Glomerular visceral epithelial cell (primary cell): ENCODE data around the gene ADD1.

Source experiments
- DNase-seq: peaks from one replicate; pipeline ENCODE4 v3.0.0-alpha.2; 2016; ENCODE audit errors: extremely low spot score

Gene ADD1

DNA sequence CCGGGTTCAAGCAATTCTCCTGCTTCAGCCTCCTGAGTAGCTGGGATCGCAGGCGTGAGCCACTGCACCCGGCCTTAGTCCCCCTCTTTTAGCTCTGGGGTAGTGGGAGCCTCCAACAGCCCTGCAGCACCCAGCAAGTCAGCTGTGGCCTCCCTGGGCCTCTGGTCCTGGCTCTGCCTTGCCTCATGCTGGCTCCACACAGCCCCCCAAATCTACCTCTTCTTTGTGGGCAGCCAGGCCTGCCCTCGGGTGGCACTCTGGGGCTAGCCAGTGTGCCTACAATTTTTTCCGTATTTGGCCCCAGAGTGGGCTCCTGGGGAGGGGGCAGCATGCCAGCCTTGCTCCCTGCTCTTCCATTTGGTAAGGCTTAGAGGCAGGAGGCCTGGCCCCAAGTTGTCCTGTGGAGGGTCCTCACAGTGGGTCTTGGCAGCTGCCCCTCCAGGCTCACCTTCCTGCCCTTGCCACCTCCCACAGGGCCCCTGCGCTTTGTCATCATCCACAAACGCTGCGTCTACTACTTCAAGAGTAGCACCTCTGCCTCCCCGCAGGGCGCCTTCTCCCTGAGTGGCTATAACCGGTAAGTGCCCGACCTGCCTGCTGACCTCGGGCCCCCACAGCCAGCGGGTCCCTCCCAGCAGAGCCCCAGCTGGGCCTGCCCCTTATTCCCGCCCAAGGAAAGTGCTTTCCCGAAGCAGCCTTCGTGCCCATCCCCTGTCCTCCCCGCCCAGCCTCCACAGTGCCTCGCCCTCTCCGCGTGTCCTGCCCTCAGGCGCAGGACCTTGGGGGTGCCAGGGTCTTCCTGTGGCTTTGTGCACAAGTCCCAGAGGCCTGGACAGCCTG, 21.0 kb upstream of the ADD1 start:
- DNase-seq = no peak

DNA sequence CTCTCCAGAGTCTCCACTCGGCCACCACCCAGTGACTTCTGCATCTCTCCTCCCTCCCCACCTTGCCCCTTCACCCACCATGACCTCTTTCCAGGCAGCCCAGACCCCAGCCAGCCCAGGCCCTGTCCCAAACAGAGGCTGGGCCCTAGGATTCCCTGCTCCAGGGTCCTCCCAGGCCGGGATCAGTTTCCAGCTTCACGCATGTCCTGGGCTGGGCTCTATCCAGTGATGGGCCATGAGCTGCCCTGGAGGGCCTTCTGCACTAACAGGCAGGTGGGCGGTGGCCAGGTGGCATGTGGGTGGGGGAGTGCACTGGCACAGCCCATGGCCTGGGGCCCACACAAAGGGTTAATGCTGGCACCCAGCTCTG, 20.4 kb upstream of the ADD1 start:
- DNase-seq = no peak

DNA sequence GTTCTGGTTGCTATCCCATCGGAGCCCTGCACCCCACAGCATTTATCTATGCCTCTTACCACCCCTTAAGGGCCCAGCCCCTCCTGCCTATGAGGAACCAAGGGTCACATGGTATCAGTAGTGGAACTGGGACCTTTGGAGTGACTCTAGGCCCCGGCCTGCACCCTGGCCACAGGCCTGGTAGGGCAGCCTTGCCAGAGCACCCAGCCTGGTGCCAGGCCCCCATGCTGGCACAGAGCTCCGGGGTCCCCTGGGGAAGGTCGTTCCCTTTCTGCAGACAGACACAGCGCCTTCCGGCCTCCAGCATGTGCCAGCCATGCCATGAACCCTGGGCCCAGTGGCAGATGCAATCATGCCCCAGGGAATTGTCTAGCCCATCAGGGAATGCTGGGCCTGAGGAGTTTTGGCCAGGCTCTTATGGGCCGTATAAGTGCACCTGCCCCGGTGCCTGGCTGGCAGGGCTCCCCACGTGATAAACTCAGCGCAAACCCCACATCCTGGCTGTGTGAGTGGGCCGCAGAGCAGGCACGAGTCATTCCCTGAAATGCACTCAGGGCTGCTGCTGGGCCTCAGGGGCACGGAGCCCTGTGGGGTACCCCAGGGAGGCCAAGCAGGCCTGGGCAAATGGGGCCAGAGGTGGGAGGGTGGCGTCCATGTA, 19.8 kb upstream of the ADD1 start:
- no peak for DNase-seq

- DNase-seq = no peak
These were observed 19.3 kb upstream of the ADD1 start for GRCh38 chr4:2824329-2824835.

DNA sequence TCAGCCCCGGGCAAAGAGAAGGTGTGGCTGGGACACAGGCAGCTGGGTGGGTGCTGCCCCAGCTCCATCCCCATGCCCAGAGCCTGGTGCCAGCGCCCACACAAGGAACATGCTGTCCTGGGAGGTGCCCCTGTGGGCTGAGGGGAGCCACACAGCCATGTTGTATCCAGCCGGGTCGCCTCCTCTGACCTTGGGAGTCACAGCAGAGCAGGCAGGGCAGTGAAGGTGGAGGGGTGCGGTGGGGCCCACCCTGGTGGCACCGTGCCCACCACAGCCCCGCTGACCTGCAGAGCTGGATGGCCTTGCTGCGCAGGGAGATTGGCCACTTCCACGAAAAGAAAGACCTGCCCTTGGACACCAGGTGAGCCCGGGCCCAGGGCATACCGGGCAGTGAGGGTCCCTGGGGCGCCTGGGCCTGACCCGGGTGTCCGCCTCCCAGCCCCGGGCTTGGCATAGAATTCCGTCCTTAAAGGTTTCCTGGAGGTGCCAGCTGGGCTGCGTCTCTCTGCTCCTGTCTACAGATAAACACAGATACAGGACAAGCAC, 18.7 kb upstream of the ADD1 start:
- DNase-seq = no peak

DNA sequence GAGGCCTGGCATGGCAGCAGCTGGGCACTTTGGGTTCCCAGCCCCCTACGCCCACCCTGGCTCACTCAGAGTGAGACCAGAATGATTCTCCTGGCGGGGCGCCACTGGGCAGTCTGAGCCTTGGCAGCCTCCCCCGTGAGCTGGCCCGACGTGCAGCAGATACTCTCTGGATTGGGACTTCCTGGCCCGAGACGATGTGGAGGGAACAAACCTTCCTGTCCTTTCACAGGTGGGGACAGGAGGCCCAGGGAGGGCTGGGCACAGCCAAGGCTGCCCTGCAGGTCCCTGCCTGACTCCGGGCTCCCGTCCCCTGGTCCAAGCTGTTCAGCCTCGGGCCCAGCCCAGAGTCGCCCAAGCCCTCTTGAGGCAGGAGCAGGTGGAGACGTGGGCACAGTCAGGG, 17.9 kb upstream of the ADD1 start:
- no peak for DNase-seq

DNA sequence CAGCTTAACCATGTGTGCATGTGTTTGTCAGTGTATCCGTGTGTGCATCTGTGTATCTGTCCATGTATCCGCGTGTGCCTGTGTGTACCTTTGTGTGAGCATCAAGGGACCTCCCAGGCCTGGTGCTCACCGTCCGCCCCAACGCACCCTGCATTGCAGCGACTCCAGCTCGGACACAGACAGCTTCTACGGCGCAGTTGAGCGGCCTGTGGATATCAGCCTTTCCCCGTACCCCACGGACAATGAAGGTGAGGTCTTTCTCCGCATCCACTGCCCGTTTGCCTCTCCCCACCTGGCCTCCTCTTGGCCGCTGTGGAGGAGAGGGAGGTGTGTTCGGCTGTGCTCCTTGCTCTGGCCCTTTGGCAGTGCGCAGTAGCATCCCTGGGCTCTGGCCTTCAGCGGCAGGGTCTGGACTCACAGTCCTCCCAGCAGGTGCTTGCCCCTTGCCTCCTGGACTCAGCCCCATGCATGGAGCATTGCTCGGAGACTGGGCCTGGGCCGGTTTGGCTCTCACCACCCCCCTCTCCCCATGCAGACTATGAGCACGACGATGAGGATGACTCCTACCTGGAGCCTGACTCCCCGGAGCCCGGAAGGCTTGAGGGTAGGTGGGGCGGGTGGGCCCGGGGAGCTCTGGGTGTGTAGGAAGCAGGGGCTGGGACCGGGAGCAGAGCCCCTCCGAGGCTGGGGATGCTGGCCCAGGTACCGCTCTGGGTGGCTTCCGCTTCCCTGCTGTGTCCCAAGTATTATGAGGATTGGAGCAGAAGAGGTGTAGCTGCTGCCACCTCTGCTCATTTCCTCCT, 16.4 kb upstream of the ADD1 start:
- DNase-seq = no peak

DNA sequence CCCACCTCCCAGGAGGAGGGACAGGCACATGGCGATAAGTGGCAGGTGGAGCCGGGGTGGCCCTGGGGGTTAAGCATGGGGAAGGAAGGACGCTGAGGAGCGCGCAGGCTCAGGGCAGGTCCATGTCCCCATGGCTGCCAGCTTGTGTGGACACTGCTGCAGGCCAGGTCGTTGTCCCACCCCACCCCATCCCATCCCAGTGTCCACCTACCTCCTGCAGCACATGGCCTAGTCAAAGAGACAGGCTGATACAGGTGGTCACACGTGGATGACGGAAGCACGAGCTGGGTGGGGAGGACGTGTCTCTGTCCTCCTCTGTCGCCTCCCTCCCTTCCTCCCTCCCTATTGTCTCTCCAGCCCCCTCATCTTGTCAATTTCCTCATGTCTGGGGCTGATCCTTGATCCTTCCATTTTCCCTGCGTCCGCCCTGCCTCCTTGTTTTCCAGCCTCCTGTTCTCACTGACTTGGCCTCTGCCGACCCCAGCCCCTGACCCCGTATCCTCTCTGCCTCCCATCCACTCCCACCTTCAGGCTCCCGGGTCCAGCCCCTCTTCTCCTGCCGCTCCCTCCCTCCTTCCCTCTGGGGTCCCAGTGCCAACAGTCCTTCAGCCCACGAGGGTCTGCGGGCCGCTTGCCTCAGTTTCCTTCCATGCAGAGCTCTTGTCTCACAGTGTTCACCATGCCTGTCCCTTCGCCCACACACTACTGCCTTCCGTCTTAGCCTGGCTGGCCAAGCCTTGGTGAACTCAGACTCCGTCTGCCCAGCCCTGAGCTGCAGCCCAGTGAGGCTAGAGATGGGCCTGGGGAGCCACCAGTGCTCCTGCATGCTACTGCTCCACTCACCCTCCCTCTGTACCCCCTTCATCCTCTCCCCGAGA, 15.5 kb upstream of the ADD1 start:
- DNase-seq = no peak

DNA sequence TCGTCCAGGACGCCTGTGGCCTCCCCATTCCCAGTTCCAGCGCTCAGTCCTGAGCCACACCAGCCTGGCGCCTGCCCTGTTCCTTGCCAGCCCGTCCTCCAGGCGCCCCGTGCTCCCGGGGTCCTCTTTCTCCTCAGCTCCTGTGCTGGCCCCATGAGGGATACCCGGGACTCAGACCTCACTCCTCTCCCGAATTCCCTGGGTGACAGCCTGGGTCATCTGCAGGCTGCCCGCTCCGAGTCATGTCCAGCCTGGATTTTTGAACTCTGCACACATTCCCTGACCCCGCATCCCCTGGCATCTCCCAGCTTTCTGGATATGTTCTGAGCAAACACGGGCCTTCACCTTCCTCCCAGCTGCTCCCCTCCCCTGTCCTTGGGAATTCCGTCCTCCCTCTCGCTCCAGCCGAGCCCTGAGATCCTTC, 14.9 kb upstream of the ADD1 start:
- DNase-seq = no peak

GRCh38 chr4:2829321-2829932, 14.2 kb upstream of the ADD1 start:
- DNase-seq = no peak

- peak; percentile 50 for DNase-seq
These were observed 13.7 kb upstream of the ADD1 start for GRCh38 chr4:2829933-2830451.

DNA sequence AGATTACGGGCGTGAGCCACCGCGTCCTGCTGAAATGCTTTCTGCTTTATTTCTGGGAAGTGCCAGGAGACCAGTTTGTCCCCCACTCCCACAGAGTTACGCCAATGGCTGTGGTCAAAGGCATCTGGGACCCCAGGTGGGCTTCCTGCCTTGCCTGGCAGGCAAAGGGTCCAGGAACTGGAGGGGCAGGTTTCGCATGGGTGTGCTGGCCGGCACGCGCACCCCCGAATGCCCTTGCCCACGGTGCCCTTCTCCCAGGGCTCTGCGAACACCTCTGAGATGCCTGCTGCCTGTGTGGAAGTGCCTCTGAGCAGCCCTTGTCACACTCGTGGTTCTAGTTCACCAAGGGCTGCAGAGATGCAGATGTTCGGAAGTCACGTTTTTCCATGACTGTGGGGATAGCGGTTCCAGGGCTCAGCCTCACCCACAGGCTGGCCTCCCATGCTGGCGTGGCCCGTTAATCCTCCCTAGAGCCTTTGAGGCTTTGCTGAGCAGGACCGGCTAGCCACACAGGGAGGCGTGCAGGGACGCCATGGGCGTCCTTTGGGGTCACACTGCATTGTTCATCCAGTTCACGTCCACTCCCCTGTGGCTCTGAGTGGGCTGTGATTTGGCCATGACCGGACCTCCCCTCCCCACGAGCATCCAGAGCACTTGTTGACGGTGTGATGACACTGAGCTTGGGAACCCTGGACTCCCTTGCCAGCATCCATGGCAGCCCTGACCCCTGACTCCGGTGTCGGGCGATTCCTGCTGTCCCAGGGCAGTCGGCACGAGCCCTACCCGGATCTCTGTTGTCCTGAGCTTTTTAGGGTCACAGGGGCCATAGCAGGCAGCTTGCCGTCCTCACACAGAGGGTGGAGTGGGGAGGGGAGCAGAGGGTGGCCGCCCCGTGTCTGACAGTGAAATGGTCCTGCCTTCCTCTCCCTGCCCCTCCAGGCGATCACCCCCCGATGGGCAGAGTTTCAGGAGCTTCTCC, 12.7 kb upstream of the ADD1 start:
- DNase-seq = no peak

GRCh38 chr4:2831611-2832308, 11.9 kb upstream of the ADD1 start:
- DNase-seq = no peak

GRCh38 chr4:2832309-2832980, 11.2 kb upstream of the ADD1 start:
- DNase-seq = peak; percentile 48

- DNase-seq = no peak
These were observed 10.5 kb upstream of the ADD1 start for GRCh38 chr4:2832981-2833670.

GRCh38 chr4:2833671-2834000, 10.0 kb upstream of the ADD1 start:
- DNase-seq = no peak
